ENCODE results near the gene EREG. TPM values are rescaled to one million over a fixed set of nuclear protein-coding genes. Genes with fewer than 3 reads are reported as not detected.

EREG gene
- total and polyA plus RNA-seq, 9 of the 15 experiments (the other 6 are each of a cell fraction or from before 2014, with no cell fraction given), result 0.97 to 7.3 (median 2.5) TPM

- Histone ChIP-seq H3K36me3 (ENCODE audit: control insufficient read depth, insufficient read depth, low read length) (no peaks in the 10 kb centered on the region), H3K9me1 (ENCODE audit: control insufficient read depth, insufficient read depth, low read length) (no peaks in the 10 kb centered on the region), H3K4me1 (replicated peaks in 1 of 2; ENCODE audit: control insufficient read depth in 2 of 2, insufficient read depth in 2 of 2, low read length in 2 of 2) (peaks cover 0 to 10% of the 10 kb centered on the region in 2 experiments; a peak in 2 of 5 replicates), H2AFZ (ENCODE audit: low read depth, low read length) (no peak overlapping the region), H3K9ac (ENCODE audit: insufficient read depth in 1 of 2, low read depth in 2 of 2, low read length in 2 of 2) (no peak overlapping the region), H4K20me1 (replicated peaks; ENCODE audit: control insufficient read depth, insufficient read depth, low read length) (no peaks in the 10 kb centered on the region), H3K27me3 (ENCODE audit: control insufficient read depth in 2 of 2, insufficient read depth in 2 of 2, low read length in 2 of 2) (no peaks in the 10 kb centered on the region), H3K79me2 (ENCODE audit: control insufficient read depth, insufficient read depth, low read length) (no peaks in the 10 kb centered on the region), H3K4me3 (no peak overlapping the region), H3K27ac (ENCODE audit: extremely low read depth, low read depth, low read length) (no peak overlapping the region), H3K9me3 (replicated peaks; ENCODE audit: control insufficient read depth, insufficient read depth, low read depth, low read length) (no peaks in the 10 kb centered on the region), H3K4me2 (ENCODE audit: insufficient read depth, low read length) (no peak overlapping the region)
- in situ Hi-C loops (cut with MboI) (no loop called here), intact Hi-C loops (cut with micrococcal nuclease) (no loop called here)
- ChIA-PET POLR2A (interaction anchor here (1.0 to 1.9 kb wide), 2 partner anchors 13 to 18 kb away, joined by 3 to 4 read pairs; no protein-coding TSS in a partner anchor), CTCF (ENCODE audit: low intra/inter-chr PET ratio) (no interaction called here)
- ATAC-seq, result no peak
- 75% methylated on average over 2 of the region's 2 CpGs for WGBS (ENCODE audit: insufficient coverage, low coverage, missing lambda C conversion rate)
- FAIRE-seq, result no peak
- DNase-seq (ENCODE audit: extremely low read depth in 1 of 4, low spot score in 3 of 4), result no peak
- no TSS peak for BruUV-seq (replicated peaks)
- TF ChIP-seq ATF1 (CRISPR knock-in tag; IDR thresholded peaks at IDR 0.05) (no peak), ATF1 (tag; IDR thresholded peaks at IDR 0.05) (no peak), NEUROD1 (IDR thresholded peaks at IDR 0.05; ENCODE audit: borderline replicate concordance, low read depth, low read length, partially characterized antibody) (no peak), NFIC (IDR thresholded peaks at IDR 0.05) (no peak), VEZF1 (CRISPR knock-in tag; IDR thresholded peaks at IDR 0.05) (no peak), RBM25 (IDR thresholded peaks at IDR 0.05; ENCODE audit: low read depth, low read length, severe bottlenecking) (no peak), POU5F1 (IDR thresholded peaks at IDR 0.05; ENCODE audit: borderline replicate concordance, low read depth, low read length, partially characterized antibody) (no peak), EWSR1 (IDR thresholded peaks at IDR 0.05; ENCODE audit: borderline replicate concordance, low read depth, partially characterized antibody) (no peak), FOXO4 (CRISPR knock-in tag; IDR thresholded peaks at IDR 0.05) (no peak), DACH1 (IDR thresholded peaks at IDR 0.05; ENCODE audit: partially characterized antibody) (no peak), KDM2B (CRISPR knock-in tag; IDR thresholded peaks at IDR 0.05) (no peak), RHOXF2B (CRISPR knock-in tag; conservative IDR thresholded peaks at IDR 0.05) (no peak), STAT6 (CRISPR knock-in tag; IDR thresholded peaks at IDR 0.05) (no peak), MBD1 (CRISPR knock-in tag; IDR thresholded peaks at IDR 0.05) (no peak), NFATC3 (IDR thresholded peaks at IDR 0.05) (no peak)
Measured at GRCh38 chr4:74424111-74424510, 59.2 kb downstream of the EREG start.

Measured in K562 (cell line).